OCI-LY1 (cell line): ENCODE data around the gene SLFN13.
A peak's percentile ranks its signal among the peaks of the same experiment; 100 is the strongest.

Experiments
- H2AFZ ChIP-seq: fragments of 200-600 bp; sonication (generic), shearing (Covaris generic); 2 replicates; pipeline ENCODE4 v1.6.0; 2014; ENCODE audit warnings: antibody characterized with exemption, mild to moderate bottlenecking, low read length
- H3F3A ChIP-seq: fragments of 200-600 bp; sonication (generic), shearing (Covaris generic); 2 replicates; pipeline ENCODE4 v1.6.0; 2014; ENCODE audit warnings: mild to moderate bottlenecking, antibody characterized with exemption, low read length, moderate library complexity; ENCODE audit not compliant: insufficient read depth
- H3K27ac ChIP-seq: fragments of 200-600 bp; sonication (generic); 2 replicates; pipeline ENCODE4 v1.5.1; 2014; ENCODE audit warnings: low read length, mixed run types, mild to moderate bottlenecking, low read depth; ENCODE audit not compliant: poor library complexity, severe bottlenecking
- H3K27me3 ChIP-seq: fragments of 200-600 bp; sonication (generic); 2 replicates; pipeline ENCODE4 v1.6.0; 2014; ENCODE audit warnings: antibody characterized with exemption, mild to moderate bottlenecking, low read length, moderate library complexity; ENCODE audit not compliant: insufficient read depth
- H3K36me3 ChIP-seq: fragments of 200-600 bp; sonication (generic); 2 replicates; pipeline ENCODE4 v1.6.1; 2014; ENCODE audit warnings: mild to moderate bottlenecking, antibody characterized with exemption, low read length, moderate library complexity, mixed read lengths; ENCODE audit not compliant: insufficient read depth
- H3K4me1 ChIP-seq: fragments of 200-600 bp; sonication (generic); 2 replicates; pipeline ENCODE4 v1.5.1; 2014; ENCODE audit warnings: mild to moderate bottlenecking, low read length, moderate library complexity; ENCODE audit not compliant: insufficient read depth, severe bottlenecking
- H3K4me2 ChIP-seq: fragments of 200-600 bp; sonication (generic), shearing (Covaris generic); 2 replicates; pipeline ENCODE4 v1.6.1; 2014; ENCODE audit warnings: low read length
- H3K4me3 ChIP-seq: fragments of 200-600 bp; sonication (generic); 2 replicates; pipeline ENCODE4 v1.5.1; 2014; ENCODE audit warnings: low read length, low read depth, mild to moderate bottlenecking, mixed read lengths; ENCODE audit not compliant: poor library complexity, severe bottlenecking
- H3K79me2 ChIP-seq: fragments of 200-600 bp; shearing (Covaris generic); 2 replicates; pipeline ENCODE4 v1.6.1; 2016; ENCODE audit warnings: mixed run types, low read length, mixed read lengths; ENCODE audit not compliant: insufficient read depth
- H3K9ac ChIP-seq: fragments of 200-600 bp; sonication (generic), shearing (Covaris generic); 2 replicates; pipeline ENCODE4 v1.6.1; 2014; ENCODE audit warnings: mild to moderate bottlenecking, low read length, mixed read lengths
- H3K9me2 ChIP-seq: fragments of 200-600 bp; sonication (generic), shearing (Covaris generic); 2 replicates; pipeline ENCODE4 v1.6.1; 2014; ENCODE audit warnings: low read depth, mild to moderate bottlenecking, low read length, mixed read lengths
- H3K9me3 ChIP-seq: fragments of 200-600 bp; shearing (Covaris generic); 2 replicates; pipeline ENCODE4 v1.6.1; 2014; ENCODE audit warnings: low read length, mixed read lengths
- H4K20me1 ChIP-seq: fragments of 200-600 bp; sonication (generic), shearing (Covaris generic); 2 replicates; pipeline ENCODE4 v1.6.0; 2016; ENCODE audit warnings: mild to moderate bottlenecking, low read length; ENCODE audit not compliant: insufficient read depth
- CTCF ChIP-seq: fragments of 200-600 bp; sonication (generic), shearing (Covaris generic); IDR thresholded peaks from 2 replicates; pipeline ENCODE4 v1.5.1; 2017; ENCODE audit warnings: mild to moderate bottlenecking, antibody characterized with exemption, low read length, moderate library complexity, mixed read lengths
- EZH2 ChIP-seq: fragments of 200-600 bp; sonication (generic), shearing (Covaris generic); IDR thresholded peaks from 2 replicates; pipeline ENCODE4 v1.8.0; 2017; ENCODE audit warnings: borderline replicate concordance, mixed run types, mild to moderate bottlenecking, antibody characterized with exemption, low read length, moderate library complexity, mixed read lengths

Gene SLFN13

GRCh38 chr17:35447499-35447898 lies 1.1 kb downstream of the SLFN13 start:
- Histone ChIP-seq H3K9me3 (no peaks in the 10 kb centered on the region), H2AFZ (no peak overlapping the region), H3F3A (no peaks in the 10 kb centered on the region), H3K79me2 (no peaks in the 10 kb centered on the region), H3K27me3 (peaks cover 10% of the 10 kb centered on the region; the same call in 1 of the 2 replicates), H3K4me3 (peak overlapping the region; percentile 58), H3K27ac (no peak overlapping the region), H3K9me2 (no peaks in the 10 kb centered on the region), H4K20me1 (no peaks in the 10 kb centered on the region), H3K4me2 (peak overlapping the region; percentile 41), H3K9ac (no peak overlapping the region), H3K36me3 (no peaks in the 10 kb centered on the region), H3K4me1 (peaks cover 16% of the 10 kb centered on the region)
- TF ChIP-seq CTCF: no peak
- TF ChIP-seq EZH2: no peak

GRCh38 chr17:35438433-35438832 lies 10.1 kb downstream of the SLFN13 start:
- H3K4me3 ChIP-seq: no peak overlapping the region
- no peak for TF ChIP-seq EZH2
- no peaks in the 10 kb centered on the region for H4K20me1 ChIP-seq
- no peak overlapping the region for H3K27ac ChIP-seq
- H3K4me1 ChIP-seq: no peaks in the 10 kb centered on the region
- no peak overlapping the region for H3K9ac ChIP-seq
- H2AFZ ChIP-seq: no peak overlapping the region
- H3K79me2 ChIP-seq: no peaks in the 10 kb centered on the region
- H3K36me3 ChIP-seq: no peaks in the 10 kb centered on the region
- no peaks in the 10 kb centered on the region for H3K9me2 ChIP-seq
- H3K4me2 ChIP-seq: no peak overlapping the region
- H3K9me3 ChIP-seq: no peaks in the 10 kb centered on the region
- no peaks in the 10 kb centered on the region; the same call in 1 of the 2 replicates for H3K27me3 ChIP-seq
- H3F3A ChIP-seq: no peaks in the 10 kb centered on the region

- H3K27ac ChIP-seq: no peak overlapping the region
- H3K27me3 ChIP-seq: peaks cover 7% of the 10 kb centered on the region; the same call in 1 of the 2 replicates
- H3K9me3 ChIP-seq: no peaks in the 10 kb centered on the region
- no peak overlapping the region for H2AFZ ChIP-seq
- no peak overlapping the region for H3K9ac ChIP-seq
- H3K79me2 ChIP-seq: no peaks in the 10 kb centered on the region
- H3K4me2 ChIP-seq: no peak overlapping the region
- TF ChIP-seq CTCF (no peak), EZH2 (no peak)
- no peaks in the 10 kb centered on the region for H3K4me1 ChIP-seq
- H3K9me2 ChIP-seq: no peaks in the 10 kb centered on the region
- H3F3A ChIP-seq: no peaks in the 10 kb centered on the region
- no peak overlapping the region for H3K4me3 ChIP-seq
- no peaks in the 10 kb centered on the region for H4K20me1 ChIP-seq
- no peaks in the 10 kb centered on the region for H3K36me3 ChIP-seq
Observed at GRCh38 chr17:35433075-35433894, 15.3 kb downstream of the SLFN13 start.
